ENCODE measurements around the gene ANKRD7.
A peak's percentile ranks its signal among the peaks of the same experiment; 100 is the strongest.

Gene ANKRD7

DNA sequence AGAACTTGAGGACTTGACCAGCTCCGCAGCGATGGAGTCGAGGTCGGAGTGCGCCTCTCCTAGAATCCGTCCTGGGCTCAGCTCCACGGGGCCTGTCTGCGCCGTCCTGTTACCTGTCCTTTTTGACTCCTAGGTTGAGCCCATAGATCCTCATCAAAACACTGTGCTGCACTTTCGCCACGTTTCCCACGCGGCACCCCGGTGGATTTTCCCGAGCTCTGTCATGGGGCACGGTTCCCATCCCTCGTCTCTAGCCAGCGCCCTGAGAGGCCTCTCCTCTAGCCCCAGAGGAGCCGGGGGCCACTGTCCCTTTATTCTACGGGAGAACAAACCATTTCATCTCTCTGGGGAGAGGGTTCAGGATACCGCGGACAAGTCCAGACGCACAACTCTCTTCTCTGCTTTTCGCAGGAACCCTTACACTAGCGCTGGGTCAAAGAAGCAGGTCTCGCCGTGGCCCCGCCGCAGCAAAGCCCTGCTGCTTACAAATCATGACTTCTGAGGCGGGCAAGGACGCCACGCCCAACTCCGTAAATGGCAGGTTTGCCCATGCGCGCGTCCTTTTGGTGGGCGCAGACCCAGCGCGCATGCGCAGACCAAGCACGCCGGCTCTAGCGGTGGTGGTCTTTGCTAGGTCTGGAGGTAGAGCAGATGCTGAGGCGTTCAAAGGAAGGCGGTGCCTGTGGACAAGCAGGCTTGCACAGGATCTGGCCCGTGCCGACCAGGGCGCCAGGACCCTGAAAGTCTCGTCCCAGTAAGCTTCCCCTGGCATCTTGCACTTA, 10.3 kb upstream of the ANKRD7 start:
- peak overlapping the region; percentile 63 for H3K4me3 ChIP-seq (ENCODE audit: low read length)
- TF ChIP-seq, protein P1, sequence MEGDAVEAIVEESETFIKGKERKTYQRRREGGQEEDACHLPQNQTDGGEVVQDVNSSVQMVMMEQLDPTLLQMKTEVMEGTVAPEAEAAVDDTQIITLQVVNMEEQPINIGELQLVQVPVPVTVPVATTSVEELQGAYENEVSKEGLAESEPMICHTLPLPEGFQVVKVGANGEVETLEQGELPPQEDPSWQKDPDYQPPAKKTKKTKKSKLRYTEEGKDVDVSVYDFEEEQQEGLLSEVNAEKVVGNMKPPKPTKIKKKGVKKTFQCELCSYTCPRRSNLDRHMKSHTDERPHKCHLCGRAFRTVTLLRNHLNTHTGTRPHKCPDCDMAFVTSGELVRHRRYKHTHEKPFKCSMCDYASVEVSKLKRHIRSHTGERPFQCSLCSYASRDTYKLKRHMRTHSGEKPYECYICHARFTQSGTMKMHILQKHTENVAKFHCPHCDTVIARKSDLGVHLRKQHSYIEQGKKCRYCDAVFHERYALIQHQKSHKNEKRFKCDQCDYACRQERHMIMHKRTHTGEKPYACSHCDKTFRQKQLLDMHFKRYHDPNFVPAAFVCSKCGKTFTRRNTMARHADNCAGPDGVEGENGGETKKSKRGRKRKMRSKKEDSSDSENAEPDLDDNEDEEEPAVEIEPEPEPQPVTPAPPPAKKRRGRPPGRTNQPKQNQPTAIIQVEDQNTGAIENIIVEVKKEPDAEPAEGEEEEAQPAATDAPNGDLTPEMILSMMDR (IDR thresholded peaks at IDR 0.05; ENCODE audit: insufficient read depth, low read depth, low read length, missing control alignments), result no peak

DNA sequence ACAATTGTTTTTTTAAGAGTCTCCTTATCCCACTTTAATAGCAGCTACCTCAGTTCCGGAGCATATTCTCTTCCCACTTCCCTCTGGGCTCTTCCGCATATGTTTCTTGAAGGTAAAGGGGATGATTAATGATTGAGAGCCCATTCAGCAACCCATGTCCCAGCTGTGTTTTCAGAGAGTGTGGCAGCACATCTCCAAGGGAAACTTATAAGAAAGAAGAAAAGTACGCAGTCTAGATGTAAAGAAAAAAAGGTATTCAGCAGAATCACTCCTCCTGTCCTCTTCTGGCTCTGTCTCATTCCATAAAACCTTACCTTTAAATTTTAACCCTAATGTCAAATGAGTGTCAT, 9.7 kb upstream of the ANKRD7 start:
- TF ChIP-seq, protein P1 (IDR thresholded peaks at IDR 0.05; ENCODE audit: insufficient read depth, low read depth, low read length, missing control alignments), result no peak
- H3K4me3 ChIP-seq (ENCODE audit: low read length), result peak overlapping the region; percentile 63
- DNase-seq (ENCODE audit: low read depth), result peak; percentile 4

More for the DNA sequence above, 10.3 kb upstream of the ANKRD7 start:
- DNase-seq (ENCODE audit: low read depth), result peak; percentile 82

DNA sequence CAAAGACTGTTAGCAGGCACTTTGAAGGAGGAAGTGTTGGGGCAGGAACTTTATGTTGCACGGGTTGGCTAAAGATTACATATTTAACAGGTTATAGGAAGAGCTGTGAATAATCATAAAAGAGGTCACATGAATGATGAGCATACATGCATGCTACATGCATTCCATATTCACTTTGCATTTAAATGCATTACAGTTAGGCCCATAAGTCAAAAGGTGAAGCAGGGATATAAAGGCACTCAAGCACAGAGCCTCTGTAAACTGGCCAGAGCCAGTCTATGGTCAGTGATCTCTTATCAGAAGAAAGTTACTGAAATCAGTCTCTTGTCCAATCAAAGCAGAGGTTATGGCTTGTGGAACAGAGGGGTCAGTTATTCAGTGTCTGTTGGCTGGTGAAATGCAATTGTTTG, 7.3 kb upstream of the ANKRD7 start:
- no peak for DNase-seq (ENCODE audit: low read depth)
- TF ChIP-seq, protein P1 (IDR thresholded peaks at IDR 0.05; ENCODE audit: insufficient read depth, low read depth, low read length, missing control alignments), result no peak
- no peak overlapping the region for H3K4me3 ChIP-seq (ENCODE audit: low read length)

DNA sequence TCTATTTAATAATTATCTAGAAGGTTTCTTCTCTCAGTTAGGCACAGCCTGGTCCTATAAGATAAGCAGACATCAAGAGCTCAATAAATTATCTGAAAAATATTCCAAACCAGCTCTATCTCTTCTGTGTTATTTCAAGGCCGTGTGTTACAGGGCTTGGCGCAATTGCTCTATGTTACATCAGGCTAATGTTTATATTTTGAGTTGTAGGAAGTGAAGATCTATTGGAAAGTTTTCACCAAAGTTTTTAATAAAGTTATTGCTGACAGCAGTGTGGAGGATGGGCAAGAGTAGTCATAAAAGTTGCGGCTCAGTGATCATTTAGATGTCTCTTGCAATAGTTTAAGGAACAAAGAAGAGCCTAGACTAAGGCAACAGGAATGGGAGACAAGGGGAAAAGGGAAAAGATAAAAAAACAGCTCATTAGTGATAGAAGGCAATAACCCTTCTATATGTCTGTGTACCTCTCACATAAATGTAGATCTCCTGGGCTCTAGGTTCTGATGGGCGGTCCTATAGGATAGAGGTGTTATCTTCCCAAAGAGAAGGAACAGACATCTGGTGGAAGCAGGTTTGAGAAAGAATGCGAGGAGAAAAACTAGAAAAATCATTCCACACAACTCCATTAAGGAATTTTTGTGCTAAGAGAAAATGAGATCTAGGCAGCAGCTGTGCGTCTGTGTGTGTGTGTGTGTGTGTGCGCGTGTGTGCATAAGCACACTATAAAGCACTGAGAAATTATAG, 5.9 kb upstream of the ANKRD7 start:
- H3K4me3 ChIP-seq (ENCODE audit: low read length), result no peak overlapping the region
- no peak for DNase-seq (ENCODE audit: low read depth)
- TF ChIP-seq, protein P1 (IDR thresholded peaks at IDR 0.05; ENCODE audit: insufficient read depth, low read depth, low read length, missing control alignments), result no peak

DNA sequence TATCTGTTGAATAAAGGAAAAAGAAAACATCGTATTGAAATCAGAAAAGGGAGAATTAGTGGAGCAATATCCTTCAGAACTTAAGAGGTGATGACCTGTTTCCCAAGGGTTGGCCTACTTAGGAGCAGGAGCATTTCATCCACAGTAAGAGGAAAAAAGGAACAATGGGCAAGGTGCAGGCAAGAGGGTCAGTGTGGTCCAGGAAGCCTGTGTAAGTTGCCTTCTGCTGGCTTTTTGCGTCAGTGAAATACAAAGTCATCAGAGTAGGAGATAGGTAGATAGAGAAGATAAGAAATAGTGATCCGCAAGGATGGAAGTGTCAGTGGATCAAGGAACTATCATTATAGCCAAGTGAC, 5.4 kb upstream of the ANKRD7 start:
- TF ChIP-seq, protein P1 (IDR thresholded peaks at IDR 0.05; ENCODE audit: insufficient read depth, low read depth, low read length, missing control alignments), result no peak
- DNase-seq (ENCODE audit: low read depth), result no peak
- no peak overlapping the region for H3K4me3 ChIP-seq (ENCODE audit: low read length)

DNA sequence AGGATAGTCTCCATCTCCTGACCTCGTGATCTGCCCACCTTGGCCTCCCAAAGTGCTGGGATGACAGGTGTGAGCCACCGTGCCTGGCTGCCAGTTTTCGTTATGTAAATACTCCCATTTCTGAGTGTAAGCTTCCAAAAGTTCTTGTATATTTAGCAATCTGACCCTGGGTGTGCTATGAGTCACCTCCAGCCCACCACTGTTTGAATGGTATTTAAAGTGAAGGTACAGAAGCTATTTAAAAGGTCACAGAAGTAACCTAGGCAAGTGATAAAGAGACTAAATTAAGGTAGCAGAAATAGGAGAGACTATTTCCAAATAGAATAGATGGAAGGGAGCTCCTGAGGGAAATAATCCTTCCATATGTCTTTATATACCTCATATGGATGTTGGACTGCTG, 3.9 kb upstream of the ANKRD7 start:
- no peak overlapping the region for H3K4me3 ChIP-seq (ENCODE audit: low read length)
- no peak for DNase-seq (ENCODE audit: low read depth)
- TF ChIP-seq, protein P1 (IDR thresholded peaks at IDR 0.05; ENCODE audit: insufficient read depth, low read depth, low read length, missing control alignments), result no peak

Data from epithelial cell of esophagus (primary cell).